Sigmoid colon (tissue), 4 donors: ENCODE data around the gene NRF1.

Source experiments
- CTCF ChIP-seq, 4 experiments: fragments of 450-650 bp in 3 of 4; fragments of 200-600 bp in 1 of 4; IDR thresholded peaks; one replicate each; pipeline ENCODE4 v1.5.1; 2016 to 2019; ENCODE audit warnings: antibody characterized with exemption in 4 of 4, mild to moderate bottlenecking in 3 of 4, moderate library complexity in 2 of 4
- EP300 ChIP-seq, 4 donors: sonication (generic); formaldehyde crosslinking; IDR thresholded peaks; one replicate each; pipeline ENCODE4 v1.6.1; 2017; ENCODE audit warnings: antibody characterized with exemption in 4 of 4
- POLR2A ChIP-seq, 2 donors: fragments of 450-650 bp; IDR thresholded peaks; one replicate each; pipeline ENCODE4 v1.6.1; 2016; ENCODE audit warnings: antibody characterized with exemption in 2 of 2, mild to moderate bottlenecking in 2 of 2, moderate library complexity in 2 of 2
- POLR2AphosphoS5 ChIP-seq, 4 donors: sonication (generic); formaldehyde crosslinking; IDR thresholded peaks; one replicate each; pipeline ENCODE4 v1.6.1; 2017; ENCODE audit warnings: antibody characterized with exemption in 4 of 4

- TF ChIP-seq CTCF (IDR thresholded peaks at IDR 0.05): no peak
- TF ChIP-seq POLR2AphosphoS5 (IDR thresholded peaks at IDR 0.05): no peak
- no peak for TF ChIP-seq POLR2A (IDR thresholded peaks at IDR 0.05)
- TF ChIP-seq EP300 (IDR thresholded peaks at IDR 0.05): no peak
Measured at GRCh38 chr7:129571201-129571600, 40.3 kb upstream of the NRF1 start.
